ENCODE data around the gene MAGI1. TPM values are rescaled to one million over a fixed set of nuclear protein-coding genes. Genes with fewer than 3 reads are reported as not detected.

Gene MAGI1
- total RNA-seq, 4 donors from 2014 or later = 17.2 to 40.8 (median 28.1) TPM

GRCh38 chr3:65406470-65406869 is 632.2 kb downstream of the MAGI1 start:
- Histone ChIP-seq H3K27me3 (no peaks in the 10 kb centered on the region), H3K9me3 (no peaks in the 10 kb centered on the region), H3K27ac (no peak overlapping the region), H3K4me1 (peaks cover 0 to 5% (median 0%) of the 10 kb centered on the region in 3 donors), H3K4me3 (no peak overlapping the region), H3K36me3 (no peaks in the 10 kb centered on the region)
- TF ChIP-seq POLR2A (IDR thresholded peaks at IDR 0.05) (no peak), POLR2AphosphoS5 (IDR thresholded peaks at IDR 0.05) (no peak), EP300 (IDR thresholded peaks at IDR 0.05) (no peak), CTCF (IDR thresholded peaks at IDR 0.05) (no peak)
- no peak for ATAC-seq
- 87 to 93% methylated on average over 4 of the region's 4 CpGs for WGBS, 2 donors (ENCODE audit: low coverage in 1 of 2)

GRCh38 chr3:65402597-65402996 is 636.1 kb downstream of the MAGI1 start:
- Histone ChIP-seq H3K27me3 (no peaks in the 10 kb centered on the region), H3K27ac (no peak overlapping the region), H3K4me1 (no peaks in the 10 kb centered on the region), H3K4me3 (no peak overlapping the region), H3K36me3 (no peaks in the 10 kb centered on the region), H3K9me3 (no peaks in the 10 kb centered on the region)
- no peak for ATAC-seq
- TF ChIP-seq POLR2AphosphoS5 (IDR thresholded peaks at IDR 0.05) (no peak), POLR2A (IDR thresholded peaks at IDR 0.05) (no peak), EP300 (IDR thresholded peaks at IDR 0.05) (no peak), CTCF (IDR thresholded peaks at IDR 0.05) (no peak)
- 67 to 88% methylated on average over 1 to 5 of the region's 7 CpGs for WGBS, 2 donors (ENCODE audit: low coverage in 1 of 2)

GRCh38 chr3:65401359-65402305 is 637.1 kb downstream of the MAGI1 start:
- no peak for TF ChIP-seq EP300 (IDR thresholded peaks at IDR 0.05)
- no peak for TF ChIP-seq CTCF (IDR thresholded peaks at IDR 0.05)
- TF ChIP-seq POLR2A (IDR thresholded peaks at IDR 0.05) = no peak
- no peak for TF ChIP-seq POLR2AphosphoS5 (IDR thresholded peaks at IDR 0.05)
- WGBS, 2 donors (ENCODE audit: low coverage in 1 of 2) = 44 to 62% methylated on average over 8 to 9 of the region's 10 CpGs
- no peaks in the 10 kb centered on the region for H3K36me3 ChIP-seq
- no peaks in the 10 kb centered on the region for H3K4me1 ChIP-seq
- H3K4me3 ChIP-seq = no peak overlapping the region
- no peaks in the 10 kb centered on the region for H3K27me3 ChIP-seq
- H3K27ac ChIP-seq = no peak overlapping the region
- H3K9me3 ChIP-seq = no peaks in the 10 kb centered on the region
- no peak for ATAC-seq

- no peaks in the 10 kb centered on the region for H3K36me3 ChIP-seq
- no peak overlapping the region for H3K4me3 ChIP-seq
- H3K27ac ChIP-seq = no peak overlapping the region
- 64 to 100% methylated on average over 1 to 4 of the region's 5 CpGs for WGBS, 2 donors (ENCODE audit: low coverage in 1 of 2)
- TF ChIP-seq POLR2AphosphoS5 (IDR thresholded peaks at IDR 0.05) (no peak), POLR2A (IDR thresholded peaks at IDR 0.05) (no peak), CTCF (IDR thresholded peaks at IDR 0.05) (no peak), EP300 (IDR thresholded peaks at IDR 0.05) (no peak)
- no peak for ATAC-seq
- no peaks in the 10 kb centered on the region for H3K9me3 ChIP-seq
- H3K27me3 ChIP-seq = no peaks in the 10 kb centered on the region
- no peaks in the 10 kb centered on the region for H3K4me1 ChIP-seq
Measured at GRCh38 chr3:65400899-65401298, 637.8 kb downstream of the MAGI1 start.

GRCh38 chr3:65398953-65399352 is 639.8 kb downstream of the MAGI1 start:
- Histone ChIP-seq H3K4me1 (peaks cover 0 to 13% (median 0%) of the 10 kb centered on the region in 3 donors), H3K4me3 (no peak overlapping the region), H3K27ac (no peak overlapping the region), H3K36me3 (no peaks in the 10 kb centered on the region), H3K9me3 (no peaks in the 10 kb centered on the region), H3K27me3 (no peaks in the 10 kb centered on the region)
- no peak for ATAC-seq
- no peak for TF ChIP-seq POLR2AphosphoS5 (IDR thresholded peaks at IDR 0.05)
